Fibroblast of the aortic adventitia (primary cell): ENCODE results near the gene RGS7. TPM values are rescaled to one million over a fixed set of nuclear protein-coding genes. Genes with fewer than 3 reads are reported as not detected.

Experiments
- DNase-seq: peaks from one replicate; pipeline ENCODE4 v3.0.0-alpha.2; 2010; ENCODE audit warnings: low read depth
- H3K4me3 ChIP-seq: 2 replicates; pipeline ENCODE4 v1.5.1; 2011; ENCODE audit warnings: low read depth, mild to moderate bottlenecking, control low read depth, low read length, moderate library complexity
- total RNA-seq: library from RNA; depleted of rRNA; stranded (reverse); fragments of >200 nt; gene quantifications from 2 replicates; pipeline ENCODE4 v1.2.3, GENCODE V29; 2012; ENCODE audit warnings: low replicate concordance
- TF ChIP-seq, protein P1 (sequence below): IDR thresholded peaks from 2 replicates; pipeline ENCODE4 v1.5.1; 2011; ENCODE audit warnings: mild to moderate bottlenecking, low read length, control low read depth, inconsistent platforms; ENCODE audit not compliant: insufficient read depth

RGS7 gene
- total RNA-seq, 1 donor = 0.63 TPM

DNA sequence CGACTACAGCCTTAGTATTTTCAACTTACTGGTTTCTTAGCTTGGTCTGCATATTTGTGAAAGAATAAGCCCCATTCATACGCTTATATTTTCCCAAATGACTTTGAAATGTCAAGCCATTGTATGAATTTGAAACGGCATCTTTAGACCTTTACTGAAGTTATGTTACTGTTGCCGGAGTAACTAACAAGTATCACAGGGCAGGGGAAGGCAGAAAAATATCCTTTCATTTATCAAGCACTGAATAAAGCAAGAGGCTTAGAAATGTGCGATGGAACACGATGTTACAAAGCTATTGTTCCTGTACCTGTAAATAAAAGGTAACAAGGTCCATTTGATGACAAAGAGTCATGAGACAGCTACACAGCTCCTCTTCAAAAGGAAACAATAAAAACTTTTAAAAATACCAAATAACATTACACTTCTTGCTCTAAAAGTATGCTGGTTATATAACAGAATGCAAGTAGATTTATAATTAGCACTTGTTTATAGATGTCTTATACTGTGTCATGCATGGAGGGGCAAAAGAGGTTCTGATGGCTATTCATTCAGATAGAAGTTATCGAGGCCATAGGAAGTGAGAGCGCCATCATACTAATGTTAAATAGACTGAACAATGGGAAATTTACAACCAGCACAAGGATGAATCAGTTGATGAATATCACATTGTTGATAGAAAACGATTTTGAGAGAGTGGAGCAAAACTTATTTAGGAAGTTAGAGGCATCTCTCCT lies 322.6 kb downstream of the RGS7 start:
- TF ChIP-seq, protein P1, sequence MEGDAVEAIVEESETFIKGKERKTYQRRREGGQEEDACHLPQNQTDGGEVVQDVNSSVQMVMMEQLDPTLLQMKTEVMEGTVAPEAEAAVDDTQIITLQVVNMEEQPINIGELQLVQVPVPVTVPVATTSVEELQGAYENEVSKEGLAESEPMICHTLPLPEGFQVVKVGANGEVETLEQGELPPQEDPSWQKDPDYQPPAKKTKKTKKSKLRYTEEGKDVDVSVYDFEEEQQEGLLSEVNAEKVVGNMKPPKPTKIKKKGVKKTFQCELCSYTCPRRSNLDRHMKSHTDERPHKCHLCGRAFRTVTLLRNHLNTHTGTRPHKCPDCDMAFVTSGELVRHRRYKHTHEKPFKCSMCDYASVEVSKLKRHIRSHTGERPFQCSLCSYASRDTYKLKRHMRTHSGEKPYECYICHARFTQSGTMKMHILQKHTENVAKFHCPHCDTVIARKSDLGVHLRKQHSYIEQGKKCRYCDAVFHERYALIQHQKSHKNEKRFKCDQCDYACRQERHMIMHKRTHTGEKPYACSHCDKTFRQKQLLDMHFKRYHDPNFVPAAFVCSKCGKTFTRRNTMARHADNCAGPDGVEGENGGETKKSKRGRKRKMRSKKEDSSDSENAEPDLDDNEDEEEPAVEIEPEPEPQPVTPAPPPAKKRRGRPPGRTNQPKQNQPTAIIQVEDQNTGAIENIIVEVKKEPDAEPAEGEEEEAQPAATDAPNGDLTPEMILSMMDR = no peak
- no peak overlapping the region for H3K4me3 ChIP-seq
- no peak for DNase-seq

DNA sequence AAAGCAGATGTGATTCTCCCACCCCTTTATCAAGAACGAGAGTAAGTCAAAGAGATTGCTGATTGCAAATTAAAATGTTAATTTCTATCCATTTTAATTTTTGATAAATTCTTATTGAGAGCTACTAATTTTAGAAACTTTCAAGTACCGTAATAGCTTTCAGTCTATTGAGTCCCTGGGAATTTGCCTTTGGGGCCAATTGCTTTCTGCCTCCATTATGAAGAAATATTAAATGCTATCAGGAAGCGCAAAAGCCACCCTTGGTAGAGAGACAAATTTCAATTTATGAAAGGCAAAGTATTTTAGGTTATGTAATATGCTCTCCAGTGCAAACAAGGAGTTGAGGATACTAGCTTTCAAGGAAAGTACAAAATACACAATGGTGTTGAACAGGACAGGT lies 332.2 kb downstream of the RGS7 start:
- TF ChIP-seq, protein P1 = no peak
- H3K4me3 ChIP-seq = no peak overlapping the region
- no peak for DNase-seq

DNA sequence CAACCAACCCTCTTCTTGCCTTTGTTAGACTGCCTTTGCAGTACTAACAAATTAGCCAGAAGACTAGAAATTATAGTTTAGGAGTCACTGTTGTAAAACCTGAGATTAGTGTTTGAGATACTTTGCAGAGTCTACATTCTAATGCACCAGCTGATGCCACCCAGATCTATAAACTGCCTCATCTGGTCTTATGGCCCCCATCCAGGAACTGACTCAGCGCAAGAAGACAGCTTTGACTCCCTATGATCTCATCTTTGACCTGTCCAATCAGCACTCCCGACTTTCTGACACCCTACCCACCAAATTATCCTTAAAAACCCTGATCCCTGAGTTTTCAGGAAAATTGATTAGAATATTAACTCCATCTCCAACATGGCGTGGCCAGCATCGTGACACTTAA lies 334.6 kb downstream of the RGS7 start:
- DNase-seq = no peak
- TF ChIP-seq, protein P1 = no peak

DNA sequence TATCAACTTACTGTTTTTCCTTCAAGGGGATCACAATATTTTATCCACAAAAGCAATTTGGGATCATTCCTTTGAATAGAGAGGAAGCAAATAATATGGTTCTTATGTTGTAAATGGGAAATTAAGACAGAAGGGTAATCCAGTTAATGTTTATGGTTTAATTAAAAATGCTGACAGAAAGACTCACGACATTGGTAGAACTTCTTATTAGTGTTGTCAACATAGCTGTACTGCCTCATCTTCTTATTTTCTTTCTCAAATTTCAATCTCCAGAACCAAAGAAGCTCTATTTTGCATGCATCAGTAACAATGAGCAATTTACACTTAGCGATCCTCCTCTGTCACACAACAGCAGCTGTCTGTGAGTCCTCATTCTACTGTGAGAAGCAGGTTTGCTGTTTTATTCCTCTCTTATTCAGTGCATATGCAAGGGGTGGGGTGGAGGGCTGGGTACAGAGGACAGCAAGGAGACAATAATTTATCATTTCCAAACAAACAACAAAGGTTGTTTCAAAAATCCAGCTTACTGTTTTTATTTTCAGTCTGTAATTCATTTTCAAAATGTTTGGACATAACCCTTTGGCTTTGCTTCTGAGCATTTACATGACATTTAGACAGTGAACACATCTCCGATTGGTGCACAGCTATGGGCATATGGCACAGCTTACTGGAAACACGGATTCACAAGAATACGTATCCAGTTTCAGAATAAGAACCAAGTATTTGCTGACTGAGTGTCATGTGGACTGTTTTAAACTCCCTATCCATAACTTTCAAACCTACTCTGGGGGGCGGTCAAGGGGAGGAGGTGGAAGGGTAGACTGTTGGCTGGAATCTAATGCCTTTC lies 335.9 kb downstream of the RGS7 start:
- no peak overlapping the region for H3K4me3 ChIP-seq
- TF ChIP-seq, protein P1 = no peak
- DNase-seq = no peak

More for the DNA sequence above, 334.6 kb downstream of the RGS7 start:
- no peak overlapping the region for H3K4me3 ChIP-seq

DNA sequence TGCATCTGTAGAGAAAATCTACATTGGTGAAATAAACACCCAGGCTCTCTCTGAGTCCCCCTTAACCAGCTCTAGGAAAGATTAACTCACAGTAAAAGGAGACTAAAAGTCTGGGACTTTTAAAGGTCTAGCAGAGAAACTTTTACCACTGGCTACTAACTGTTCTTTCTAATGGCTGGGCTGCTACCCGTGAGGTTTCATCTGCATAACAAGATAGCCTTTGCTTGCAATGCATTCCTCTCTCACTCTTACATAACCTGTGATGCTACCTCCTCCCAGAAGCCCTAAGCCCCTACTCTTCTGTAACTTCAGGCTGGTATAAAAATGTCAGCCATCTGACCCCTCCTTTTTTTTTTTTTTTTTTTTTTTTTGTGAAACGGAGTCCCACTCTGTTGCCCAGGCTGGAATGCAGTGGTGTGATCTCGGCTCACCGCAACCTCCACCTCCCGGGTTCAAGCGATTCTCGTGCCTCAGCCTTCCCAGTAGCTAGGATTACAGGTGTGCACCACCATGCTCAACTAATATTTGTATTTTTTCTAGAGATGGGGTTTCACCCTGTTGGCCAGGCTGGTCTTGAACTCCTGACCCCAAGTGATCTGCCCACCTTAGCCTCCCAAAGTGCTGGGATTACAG lies 344.2 kb downstream of the RGS7 start:
- no peak for DNase-seq
- TF ChIP-seq, protein P1 = no peak
- H3K4me3 ChIP-seq = no peak overlapping the region

DNA sequence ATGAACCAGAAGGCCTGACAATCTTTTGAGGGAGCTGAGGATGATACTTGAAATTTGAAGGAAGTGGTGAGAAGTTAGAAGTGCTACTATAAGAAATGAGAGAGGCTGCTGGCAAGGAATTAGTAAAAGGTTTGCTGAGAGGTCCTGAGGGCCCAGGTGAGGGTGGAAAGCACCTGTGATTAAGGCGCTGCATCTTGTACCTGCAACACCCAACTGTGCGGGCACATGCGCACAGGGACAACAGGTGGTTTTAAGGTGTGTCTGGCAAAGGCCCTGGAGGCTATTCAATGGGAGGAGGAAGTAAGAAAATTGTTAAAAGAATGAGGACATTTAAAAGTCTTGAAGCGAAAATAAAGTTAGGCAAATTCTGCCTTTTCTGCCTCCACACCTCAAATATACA lies 349.3 kb downstream of the RGS7 start:
- DNase-seq = no peak
- TF ChIP-seq, protein P1 = no peak
- no peak overlapping the region for H3K4me3 ChIP-seq
